ENCODE measurements around the gene SIGLEC8.

- TF ChIP-seq CTCF (IDR thresholded peaks at IDR 0.05) (no peak), EP300 (IDR thresholded peaks at IDR 0.05) (no peak)
Measured at GRCh38 chr19:51478381-51479234, 20.4 kb upstream of the SIGLEC8 start, which contains the start of gene CEACAM18.
